B cell (primary cell): ENCODE data around the gene VEGFB.

Experiments used
- CTCF ChIP-seq: fragments of 200-600 bp; IDR thresholded peaks from one replicate; pipeline ENCODE4 v1.8.0; 2022; ENCODE audit warnings: antibody characterized with exemption, mild to moderate bottlenecking
- EZH2 ChIP-seq: IDR thresholded peaks from 2 replicates; pipeline ENCODE4 v1.6.1; 2012; ENCODE audit warnings: borderline replicate concordance, low read depth, mild to moderate bottlenecking, moderate library complexity, low read length; ENCODE audit not compliant: insufficient read depth, poor library complexity, severe bottlenecking

GRCh38 chr11:64192434-64192833 is 42.0 kb upstream of the VEGFB start:
- TF ChIP-seq CTCF (no peak), EZH2 (no peak)
